Osteoblast (primary cell): Measurements from ENCODE around the gene CRELD2. TPM values are rescaled to one million over a fixed set of nuclear protein-coding genes. Genes with fewer than 3 reads are reported as not detected.

Experiments
- DNase-seq: peaks from one replicate; pipeline ENCODE4 v3.0.0; 2011; ENCODE audit warnings: low spot score, mixed read lengths; ENCODE audit not compliant: insufficient read length; ENCODE audit errors: missing footprints
- H2AFZ ChIP-seq: 2 replicates; pipeline ENCODE4 v1.6.0; 2011; ENCODE audit warnings: mild to moderate bottlenecking, low read length
- H3K27ac ChIP-seq: 2 replicates; pipeline ENCODE4 v1.5.1; 2011; ENCODE audit warnings: mild to moderate bottlenecking, low read depth, low read length, moderate library complexity
- H3K27me3 ChIP-seq: 2 replicates; pipeline ENCODE4 v1.6.0; 2012; ENCODE audit warnings: mild to moderate bottlenecking, control low read depth, inconsistent platforms, low read length, moderate library complexity; ENCODE audit not compliant: insufficient read depth
- H3K36me3 ChIP-seq: 2 replicates; pipeline ENCODE4 v1.5.1; 2011; ENCODE audit warnings: mild to moderate bottlenecking, low read length, control low read depth, moderate library complexity; ENCODE audit not compliant: insufficient read depth
- H3K4me1 ChIP-seq: 2 replicates; pipeline ENCODE4 v1.5.1; 2011; ENCODE audit warnings: mild to moderate bottlenecking, low read length, control low read depth, moderate library complexity; ENCODE audit not compliant: insufficient read depth
- H3K4me2 ChIP-seq: 2 replicates; pipeline ENCODE4 v1.6.0; 2011; ENCODE audit warnings: mild to moderate bottlenecking, low read length; ENCODE audit not compliant: insufficient read depth
- H3K4me3 ChIP-seq: fragments of 200-600 bp; sonication (generic); 3 replicates; pipeline ENCODE4 v1.5.1; 2012; ENCODE audit warnings: mild to moderate bottlenecking, low read length, inconsistent platforms; ENCODE audit not compliant: insufficient read depth
- H3K79me2 ChIP-seq: 2 replicates; pipeline ENCODE4 v1.6.0; 2012; ENCODE audit warnings: mild to moderate bottlenecking, low read length, control low read depth, inconsistent platforms; ENCODE audit not compliant: insufficient read depth
- H3K9me3 ChIP-seq: 2 replicates; pipeline ENCODE4 v1.5.1; 2011; ENCODE audit warnings: low read depth, low read length, control low read depth
- H4K20me1 ChIP-seq: 2 replicates; pipeline ENCODE4 v1.6.0; 2012; ENCODE audit warnings: mild to moderate bottlenecking, low read length, control low read depth; ENCODE audit not compliant: insufficient read depth
- CTCF ChIP-seq: IDR thresholded peaks from 2 replicates; pipeline ENCODE4 v1.5.1; 2011; ENCODE audit warnings: mild to moderate bottlenecking, low read depth, low read length, moderate library complexity; ENCODE audit errors: extremely low read depth
- total RNA-seq: library from RNA; depleted of rRNA; stranded (reverse); fragments of >200 nt; gene quantifications from 2 replicates; pipeline ENCODE4 v1.2.3, GENCODE V29; 2012

The CRELD2 gene
- total RNA-seq, 1 donor = 31.1 TPM

GRCh38 chr22:49934891-49935557 lies 16.6 kb downstream of the CRELD2 start:
- no peak overlapping the region for H3K4me2 ChIP-seq
- peak; percentile 95 for DNase-seq

GRCh38 chr22:49935561-49935960 lies 17.1 kb downstream of the CRELD2 start:
- no peak for TF ChIP-seq CTCF
- Histone ChIP-seq H3K27me3 (no peaks in the 10 kb centered on the region), H3K4me1 (peaks cover 3% of the 10 kb centered on the region), H2AFZ (no peak overlapping the region), H3K27ac (no peak overlapping the region), H3K9me3 (no peaks in the 10 kb centered on the region), H3K4me2 (no peak overlapping the region), H3K36me3 (no peaks in the 10 kb centered on the region), H4K20me1 (no peaks in the 10 kb centered on the region), H3K79me2 (no peaks in the 10 kb centered on the region), H3K4me3 (no peak overlapping the region)
- DNase-seq = no peak

More at GRCh38 chr22:49934891-49935557, 16.6 kb downstream of the CRELD2 start:
- H3K36me3 ChIP-seq = no peaks in the 10 kb centered on the region
- H3K4me1 ChIP-seq = peaks cover 3% of the 10 kb centered on the region
- no peak for TF ChIP-seq CTCF
- no peaks in the 10 kb centered on the region for H3K9me3 ChIP-seq
- H3K4me3 ChIP-seq = peak overlapping the region; percentile 22
- peaks cover 2% of the 10 kb centered on the region for H4K20me1 ChIP-seq
- H3K27ac ChIP-seq = no peak overlapping the region
- H3K79me2 ChIP-seq = no peaks in the 10 kb centered on the region
- no peaks in the 10 kb centered on the region for H3K27me3 ChIP-seq
- no peak overlapping the region for H2AFZ ChIP-seq

- TF ChIP-seq CTCF = no peak
- Histone ChIP-seq H2AFZ (no peak overlapping the region), H3K9me3 (no peaks in the 10 kb centered on the region), H3K4me3 (peak overlapping the region; percentile 25), H3K36me3 (no peaks in the 10 kb centered on the region), H3K27ac (no peak overlapping the region), H3K4me2 (peak overlapping the region; percentile 36), H3K79me2 (no peaks in the 10 kb centered on the region), H3K4me1 (peaks cover 3% of the 10 kb centered on the region), H3K27me3 (no peaks in the 10 kb centered on the region), H4K20me1 (no peaks in the 10 kb centered on the region)
- peak; percentile 97 for DNase-seq
These were observed 17.9 kb downstream of the CRELD2 start for GRCh38 chr22:49936018-49936972.
